ENCODE measurements around the gene CSRP1. TPM values are rescaled to one million over a fixed set of nuclear protein-coding genes. Genes with fewer than 3 reads are reported as not detected.

The CSRP1 gene
- total RNA-seq, 2 donors from 2014 or later = 16.1 to 17.7 TPM

DNA sequence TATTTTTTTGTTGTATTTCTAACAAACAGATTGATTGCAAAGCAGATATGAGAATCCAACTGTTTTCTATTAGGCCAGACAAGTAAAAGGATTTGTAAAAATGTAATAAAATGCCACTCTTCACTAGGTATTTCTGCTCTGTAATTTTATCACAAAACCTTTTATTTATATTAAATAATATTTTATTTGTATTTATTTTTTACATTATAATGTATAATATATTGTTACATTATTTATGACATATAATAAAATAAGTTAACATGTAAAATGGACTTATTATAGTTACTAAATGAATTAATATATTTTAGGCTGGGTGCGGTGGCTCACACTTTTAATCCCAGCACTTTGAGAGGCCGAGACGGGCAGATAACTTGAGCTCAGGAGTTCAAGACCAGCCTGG lies 72.7 kb downstream of the CSRP1 start:
- H3K9me3 Mint-ChIP-seq = no peaks in the 10 kb centered on the region
- TF ChIP-seq, protein P1, sequence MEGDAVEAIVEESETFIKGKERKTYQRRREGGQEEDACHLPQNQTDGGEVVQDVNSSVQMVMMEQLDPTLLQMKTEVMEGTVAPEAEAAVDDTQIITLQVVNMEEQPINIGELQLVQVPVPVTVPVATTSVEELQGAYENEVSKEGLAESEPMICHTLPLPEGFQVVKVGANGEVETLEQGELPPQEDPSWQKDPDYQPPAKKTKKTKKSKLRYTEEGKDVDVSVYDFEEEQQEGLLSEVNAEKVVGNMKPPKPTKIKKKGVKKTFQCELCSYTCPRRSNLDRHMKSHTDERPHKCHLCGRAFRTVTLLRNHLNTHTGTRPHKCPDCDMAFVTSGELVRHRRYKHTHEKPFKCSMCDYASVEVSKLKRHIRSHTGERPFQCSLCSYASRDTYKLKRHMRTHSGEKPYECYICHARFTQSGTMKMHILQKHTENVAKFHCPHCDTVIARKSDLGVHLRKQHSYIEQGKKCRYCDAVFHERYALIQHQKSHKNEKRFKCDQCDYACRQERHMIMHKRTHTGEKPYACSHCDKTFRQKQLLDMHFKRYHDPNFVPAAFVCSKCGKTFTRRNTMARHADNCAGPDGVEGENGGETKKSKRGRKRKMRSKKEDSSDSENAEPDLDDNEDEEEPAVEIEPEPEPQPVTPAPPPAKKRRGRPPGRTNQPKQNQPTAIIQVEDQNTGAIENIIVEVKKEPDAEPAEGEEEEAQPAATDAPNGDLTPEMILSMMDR (conservative IDR thresholded peaks at IDR 0.05) = no peak

DNA sequence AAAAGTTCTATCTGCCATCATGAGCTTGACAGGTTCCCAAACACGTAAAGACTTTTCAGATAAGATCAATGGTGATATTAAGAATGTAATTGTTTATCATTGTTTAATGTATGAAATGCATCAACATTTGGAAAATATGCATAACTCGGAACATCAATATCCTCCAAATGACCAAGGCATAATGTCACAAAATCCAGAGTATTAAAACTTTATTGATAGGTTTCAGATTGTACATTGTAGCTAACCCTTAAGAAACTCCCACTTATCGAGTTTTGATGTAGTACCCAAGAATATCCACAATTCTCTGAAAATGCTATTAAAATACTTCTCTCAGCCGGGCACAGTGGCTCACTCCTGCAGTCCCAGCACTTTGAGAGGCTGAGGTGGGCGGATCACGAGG lies 73.3 kb downstream of the CSRP1 start:
- Mint-ChIP-seq H3K4me3 (no peak overlapping the region), H3K27me3 (ENCODE audit: insufficient read depth) (peaks cover 3% of the 10 kb centered on the region), H3K9me3 (no peaks in the 10 kb centered on the region), H3K36me3 (ENCODE audit: low read depth) (no peaks in the 10 kb centered on the region), H3K4me1 (peaks cover 7% of the 10 kb centered on the region), H3K27ac (no peak overlapping the region)
- Histone ChIP-seq H3K27ac (ENCODE audit: low read depth, low read length) (no peak overlapping the region), H3K4me1 (ENCODE audit: control insufficient read depth, insufficient read depth, low read length) (no peaks in the 10 kb centered on the region), H3K4me3 (ENCODE audit: low read length) (no peak overlapping the region), H3K36me3 (ENCODE audit: control insufficient read depth, insufficient read depth, low read length) (no peaks in the 10 kb centered on the region), H3K27me3 (ENCODE audit: control insufficient read depth, insufficient read depth, low read length, poor library complexity, severe bottlenecking) (no peaks in the 10 kb centered on the region), H3K9ac (ENCODE audit: extremely low read depth, low read length, poor library complexity, severe bottlenecking) (no peak overlapping the region), H3K9me3 (ENCODE audit: control insufficient read depth, low read length) (no peaks in the 10 kb centered on the region)
- WGBS, 2 experiments (ENCODE audit: insufficient coverage in 1 of 2, insufficient read length in 1 of 2) = 85 to 89% methylated on average over 4 to 6 of the region's 6 CpGs
- DNase-seq = no peak
- TF ChIP-seq, protein P1 (conservative IDR thresholded peaks at IDR 0.05) = no peak

More for the DNA sequence above, 72.7 kb downstream of the CSRP1 start:
- Mint-ChIP-seq H3K27ac (no peak overlapping the region), H3K36me3 (ENCODE audit: low read depth) (no peaks in the 10 kb centered on the region), H3K4me3 (no peak overlapping the region), H3K27me3 (ENCODE audit: insufficient read depth) (no peaks in the 10 kb centered on the region), H3K4me1 (peaks cover 7% of the 10 kb centered on the region)
- Histone ChIP-seq H3K4me1 (ENCODE audit: control insufficient read depth, insufficient read depth, low read length) (no peaks in the 10 kb centered on the region), H3K27me3 (ENCODE audit: control insufficient read depth, insufficient read depth, low read length, poor library complexity, severe bottlenecking) (no peaks in the 10 kb centered on the region), H3K27ac (ENCODE audit: low read depth, low read length) (no peak overlapping the region), H3K9ac (ENCODE audit: extremely low read depth, low read length, poor library complexity, severe bottlenecking) (no peak overlapping the region), H3K4me3 (ENCODE audit: low read length) (no peak overlapping the region), H3K36me3 (ENCODE audit: control insufficient read depth, insufficient read depth, low read length) (no peaks in the 10 kb centered on the region), H3K9me3 (ENCODE audit: control insufficient read depth, low read length) (no peaks in the 10 kb centered on the region)
- 94 to 99% methylated on average over 3 of the region's 3 CpGs for WGBS, 2 experiments (ENCODE audit: insufficient coverage in 1 of 2, insufficient read length in 1 of 2)
- no peak for DNase-seq

Other genes starting within 250 kb of the CSRP1 start
- gene PKP1, start 223.6 kb downstream of the CSRP1 start, total RNA-seq = under 1 TPM; 0.18 to 0.44 TPM
- gene TNNT2, start 129.4 kb downstream of the CSRP1 start, total RNA-seq = under 1 TPM; 0.35 to 0.88 TPM
- 10 to 100 TPM; 13.5 to 13.6 TPM for gene LAD1, start 107.8 kb downstream of the CSRP1 start, total RNA-seq
- gene TNNI1, start 85.4 kb downstream of the CSRP1 start, total RNA-seq = under 1 TPM in 1 of 2 donors, not detected in 1; 0.66 TPM
- gene PHLDA3, start 37.9 kb downstream of the CSRP1 start, total RNA-seq = 10 to 100 TPM in 1 of 2 donors, 1 to 10 TPM in 1; 9.6 to 15.8 TPM
- 10 to 100 TPM; 42.2 to 62.5 TPM for gene NAV1, start 32.0 kb upstream of the CSRP1 start, total RNA-seq